ENCODE data around the gene RABL2B.

- TF ChIP-seq CTCF (IDR thresholded peaks at IDR 0.05) = no peak
- TF ChIP-seq POLR2A (IDR thresholded peaks at IDR 0.05) = no peak
Observed at GRCh38 chr22:50739279-50739691, 44.2 kb downstream of the RABL2B start.
